IPS-18c (cell line): ENCODE data around the gene SH3BP2.

Source experiments
- H3K4me3 ChIP-seq: 2 replicates; pipeline ENCODE4 v1.7.0; 2013; ENCODE audit warnings: low read depth, mild to moderate bottlenecking, low read length, moderate library complexity; ENCODE audit not compliant: insufficient read depth
- H3K9me3 ChIP-seq: one replicate; pipeline ENCODE4 v1.6.1; 2013; ENCODE audit warnings: mild to moderate bottlenecking, low read length, moderate library complexity; ENCODE audit not compliant: control insufficient read depth, insufficient read depth

SH3BP2 gene

GRCh38 chr4:2868877-2869487 is 76.1 kb downstream of the SH3BP2 start:
- Histone ChIP-seq H3K9me3 (no peaks in the 10 kb centered on the region), H3K4me3 (no peak overlapping the region)

- Histone ChIP-seq H3K9me3 (no peaks in the 10 kb centered on the region), H3K4me3 (no peak overlapping the region)
These were observed 76.8 kb downstream of the SH3BP2 start for GRCh38 chr4:2869659-2870058.

- Histone ChIP-seq H3K4me3 (no peak overlapping the region), H3K9me3 (no peaks in the 10 kb centered on the region)
These were observed 77.2 kb downstream of the SH3BP2 start for GRCh38 chr4:2870082-2870481.

- H3K9me3 ChIP-seq: no peaks in the 10 kb centered on the region
These were observed 78.6 kb downstream of the SH3BP2 start for GRCh38 chr4:2871466-2871865.

GRCh38 chr4:2871911-2872310 is 79.0 kb downstream of the SH3BP2 start:
- no peak overlapping the region for H3K4me3 ChIP-seq

More at GRCh38 chr4:2871466-2871865, 78.6 kb downstream of the SH3BP2 start:
- H3K4me3 ChIP-seq: no peak overlapping the region

GRCh38 chr4:2873329-2873728 is 80.4 kb downstream of the SH3BP2 start:
- H3K9me3 ChIP-seq: no peaks in the 10 kb centered on the region
- no peak overlapping the region for H3K4me3 ChIP-seq

More at GRCh38 chr4:2871911-2872310, 79.0 kb downstream of the SH3BP2 start:
- no peaks in the 10 kb centered on the region for H3K9me3 ChIP-seq

GRCh38 chr4:2874861-2875260 is 82.0 kb downstream of the SH3BP2 start:
- H3K4me3 ChIP-seq: no peak overlapping the region
- no peaks in the 10 kb centered on the region for H3K9me3 ChIP-seq

- no peak overlapping the region for H3K4me3 ChIP-seq
- H3K9me3 ChIP-seq: no peaks in the 10 kb centered on the region
These were observed 82.7 kb downstream of the SH3BP2 start for GRCh38 chr4:2875556-2875955.

- no peak overlapping the region for H3K4me3 ChIP-seq
- H3K9me3 ChIP-seq: no peaks in the 10 kb centered on the region
These were observed 85.5 kb downstream of the SH3BP2 start for GRCh38 chr4:2878346-2878745.

- Histone ChIP-seq H3K4me3 (no peak overlapping the region), H3K9me3 (no peaks in the 10 kb centered on the region)
These were observed 86.1 kb downstream of the SH3BP2 start for GRCh38 chr4:2879026-2879425.

- H3K4me3 ChIP-seq: no peak overlapping the region
- H3K9me3 ChIP-seq: no peaks in the 10 kb centered on the region
These were observed 88.5 kb downstream of the SH3BP2 start for GRCh38 chr4:2881431-2881830.

- no peak overlapping the region for H3K4me3 ChIP-seq
- H3K9me3 ChIP-seq: no peaks in the 10 kb centered on the region
These were observed 89.5 kb downstream of the SH3BP2 start for GRCh38 chr4:2882341-2882740.

GRCh38 chr4:2886161-2886560 is 93.3 kb downstream of the SH3BP2 start:
- Histone ChIP-seq H3K9me3 (no peaks in the 10 kb centered on the region), H3K4me3 (no peak overlapping the region)

- H3K9me3 ChIP-seq: no peaks in the 10 kb centered on the region
- no peak overlapping the region for H3K4me3 ChIP-seq
These were observed 93.7 kb downstream of the SH3BP2 start for GRCh38 chr4:2886622-2887021.

- Histone ChIP-seq H3K4me3 (no peak overlapping the region), H3K9me3 (no peaks in the 10 kb centered on the region)
These were observed 94.5 kb downstream of the SH3BP2 start for GRCh38 chr4:2887343-2887742.

GRCh38 chr4:2888886-2889285 is 96.0 kb downstream of the SH3BP2 start:
- no peaks in the 10 kb centered on the region for H3K9me3 ChIP-seq
- H3K4me3 ChIP-seq: no peak overlapping the region
